ENCODE data around the gene PRR3. TPM values are rescaled to one million over a fixed set of nuclear protein-coding genes. Genes with fewer than 3 reads are reported as not detected.
A peak's percentile ranks its signal among the peaks of the same experiment; 100 is the strongest.
"Not testable (repeated sequence)": the region's sequence is repeated elsewhere in the genome, so short reads cannot be mapped to it uniquely, and the experiment has no call there.

PRR3 gene
- total RNA-seq, 1 donor from 2014 or later = 11.0 TPM

DNA sequence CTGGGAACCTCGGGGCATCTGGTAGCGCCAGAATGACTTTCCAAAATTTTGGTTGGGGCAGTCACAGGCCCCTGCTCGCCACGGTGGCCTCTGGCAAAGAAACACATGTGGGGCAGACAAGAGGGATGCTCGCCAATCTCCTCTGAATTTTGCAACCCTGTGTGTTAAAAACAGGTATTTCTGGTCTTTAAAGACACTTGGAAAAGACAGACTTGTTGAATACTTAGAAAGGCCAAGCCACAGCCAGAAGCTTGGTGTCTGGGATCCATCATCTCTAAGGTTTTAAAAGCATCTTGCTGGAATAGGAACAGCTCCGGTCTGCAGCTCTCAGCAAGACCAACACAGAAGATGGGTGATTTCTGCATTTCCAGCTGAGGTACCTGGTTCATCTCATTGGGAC is 36.6 kb upstream of the PRR3 start:
- Histone ChIP-seq H3K4me1 (ENCODE audit: insufficient read depth, low read length) (no peaks in the 10 kb centered on the region), H2AFZ (ENCODE audit: low read depth, low read length) (no peak overlapping the region), H3K27ac (ENCODE audit: low read depth, low read length) (no peak overlapping the region), H3K36me3 (ENCODE audit: insufficient read depth, low read length) (no peaks in the 10 kb centered on the region), H3K27me3 (ENCODE audit: insufficient read depth, low read length) (no peaks in the 10 kb centered on the region), H3K9me3 (ENCODE audit: insufficient read depth, low read depth, low read length) (no peaks in the 10 kb centered on the region), H3K4me2 (ENCODE audit: low read length) (no peak overlapping the region), H3K9ac (ENCODE audit: low read length) (no peak overlapping the region), H3K4me3 (ENCODE audit: insufficient read depth, low read depth, low read length) (no peak overlapping the region), H4K20me1 (ENCODE audit: insufficient read depth, low read length) (no peaks in the 10 kb centered on the region), H3K79me2 (ENCODE audit: insufficient read depth, low read length) (no peaks in the 10 kb centered on the region)
- H3K4me1 Mint-ChIP-seq (ENCODE audit: low read depth, unreplicated experiment) = no peaks in the 10 kb centered on the region
- no peak for DNase-seq (ENCODE audit: low read depth)
- TF ChIP-seq EZH2 (IDR thresholded peaks at IDR 0.05; ENCODE audit: insufficient read depth, low read length) (no peak), CTCF (IDR thresholded peaks at IDR 0.05; ENCODE audit: insufficient read depth, low read depth, low read length) (no peak)
- H3K9me3 Mint-ChIP-seq (ENCODE audit: unreplicated experiment) = peaks cover 7% of the 10 kb centered on the region
- no peak for FAIRE-seq
- no peaks in the 10 kb centered on the region for H3K36me3 Mint-ChIP-seq (ENCODE audit: low read depth, unreplicated experiment)
- H3K27ac Mint-ChIP-seq (ENCODE audit: unreplicated experiment) = no peak overlapping the region
- H3K27me3 Mint-ChIP-seq (ENCODE audit: low read depth, unreplicated experiment) = peaks cover 32% of the 10 kb centered on the region
- no peak overlapping the region for H3K4me3 Mint-ChIP-seq (ENCODE audit: unreplicated experiment)

- FAIRE-seq; H4K20me1 ChIP-seq (ENCODE audit: insufficient read depth, low read length); H3K79me2 ChIP-seq (ENCODE audit: insufficient read depth, low read length); H3K36me3 Mint-ChIP-seq (ENCODE audit: low read depth, unreplicated experiment); H3K27ac Mint-ChIP-seq (ENCODE audit: unreplicated experiment); H3K4me1 ChIP-seq (ENCODE audit: insufficient read depth, low read length); H3K27ac ChIP-seq (ENCODE audit: low read depth, low read length); H3K4me1 Mint-ChIP-seq (ENCODE audit: low read depth, unreplicated experiment); H3K4me3 ChIP-seq (ENCODE audit: insufficient read depth, low read depth, low read length); H3K9me3 Mint-ChIP-seq (ENCODE audit: unreplicated experiment); H3K9ac ChIP-seq (ENCODE audit: low read length); H3K4me3 Mint-ChIP-seq (ENCODE audit: unreplicated experiment); H3K36me3 ChIP-seq (ENCODE audit: insufficient read depth, low read length); H3K27me3 ChIP-seq (ENCODE audit: insufficient read depth, low read length); H3K9me3 ChIP-seq (ENCODE audit: insufficient read depth, low read depth, low read length): not testable (repeated sequence)
- H3K27me3 Mint-ChIP-seq (ENCODE audit: low read depth, unreplicated experiment) = peaks cover 32% of the 10 kb centered on the region
- DNase-seq (ENCODE audit: low read depth) = peak; percentile 49
- Histone ChIP-seq H3K4me2 (ENCODE audit: low read length) (peak overlapping the region; percentile 26), H2AFZ (ENCODE audit: low read depth, low read length) (peak overlapping the region; percentile 41)
Measured at GRCh38 chr6:30521082-30521481, 36.0 kb upstream of the PRR3 start.

- not testable (repeated sequence) for H3K27ac Mint-ChIP-seq (ENCODE audit: unreplicated experiment); H3K4me2 ChIP-seq (ENCODE audit: low read length); H3K79me2 ChIP-seq (ENCODE audit: insufficient read depth, low read length); H4K20me1 ChIP-seq (ENCODE audit: insufficient read depth, low read length); H3K4me3 ChIP-seq (ENCODE audit: insufficient read depth, low read depth, low read length); H3K9me3 ChIP-seq (ENCODE audit: insufficient read depth, low read depth, low read length); H3K4me1 Mint-ChIP-seq (ENCODE audit: low read depth, unreplicated experiment); H3K4me1 ChIP-seq (ENCODE audit: insufficient read depth, low read length); DNase-seq (ENCODE audit: low read depth); FAIRE-seq; H3K9ac ChIP-seq (ENCODE audit: low read length); H3K27me3 ChIP-seq (ENCODE audit: insufficient read depth, low read length); H3K27ac ChIP-seq (ENCODE audit: low read depth, low read length); H3K36me3 Mint-ChIP-seq (ENCODE audit: low read depth, unreplicated experiment); H2AFZ ChIP-seq (ENCODE audit: low read depth, low read length); H3K4me3 Mint-ChIP-seq (ENCODE audit: unreplicated experiment); H3K36me3 ChIP-seq (ENCODE audit: insufficient read depth, low read length); H3K9me3 Mint-ChIP-seq (ENCODE audit: unreplicated experiment)
- peaks cover 32% of the 10 kb centered on the region for H3K27me3 Mint-ChIP-seq (ENCODE audit: low read depth, unreplicated experiment)
Measured at GRCh38 chr6:30521952-30522351, 35.1 kb upstream of the PRR3 start.

DNA sequence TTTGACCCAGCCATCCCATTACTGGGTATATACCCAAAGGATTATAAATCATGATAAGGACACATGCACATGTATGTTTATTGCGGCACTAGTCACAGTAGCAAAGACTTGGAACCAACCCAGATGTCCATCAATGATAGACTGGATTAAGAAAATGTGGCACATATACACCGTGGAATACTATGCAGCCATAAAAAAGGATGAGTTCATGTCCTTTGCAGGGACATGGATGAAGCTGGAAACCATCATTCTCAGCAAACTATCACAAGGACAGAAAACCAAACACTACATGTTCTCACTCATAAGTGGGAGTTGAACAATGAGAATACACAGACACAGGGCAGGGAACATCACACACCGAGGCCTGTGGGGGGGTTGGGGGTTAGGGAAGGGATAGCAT is 30.7 kb upstream of the PRR3 start:
- not testable (repeated sequence) for H4K20me1 ChIP-seq (ENCODE audit: insufficient read depth, low read length); H3K4me1 Mint-ChIP-seq (ENCODE audit: low read depth, unreplicated experiment); DNase-seq (ENCODE audit: low read depth); H3K4me3 ChIP-seq (ENCODE audit: insufficient read depth, low read depth, low read length); H3K4me2 ChIP-seq (ENCODE audit: low read length); H3K4me1 ChIP-seq (ENCODE audit: insufficient read depth, low read length); H3K27ac ChIP-seq (ENCODE audit: low read depth, low read length); H3K9me3 ChIP-seq (ENCODE audit: insufficient read depth, low read depth, low read length); FAIRE-seq; H3K36me3 ChIP-seq (ENCODE audit: insufficient read depth, low read length); H3K9me3 Mint-ChIP-seq (ENCODE audit: unreplicated experiment); H2AFZ ChIP-seq (ENCODE audit: low read depth, low read length); H3K9ac ChIP-seq (ENCODE audit: low read length); H3K27ac Mint-ChIP-seq (ENCODE audit: unreplicated experiment); H3K27me3 ChIP-seq (ENCODE audit: insufficient read depth, low read length); H3K4me3 Mint-ChIP-seq (ENCODE audit: unreplicated experiment); H3K36me3 Mint-ChIP-seq (ENCODE audit: low read depth, unreplicated experiment); H3K79me2 ChIP-seq (ENCODE audit: insufficient read depth, low read length)
- peaks cover 36% of the 10 kb centered on the region for H3K27me3 Mint-ChIP-seq (ENCODE audit: low read depth, unreplicated experiment)

DNA sequence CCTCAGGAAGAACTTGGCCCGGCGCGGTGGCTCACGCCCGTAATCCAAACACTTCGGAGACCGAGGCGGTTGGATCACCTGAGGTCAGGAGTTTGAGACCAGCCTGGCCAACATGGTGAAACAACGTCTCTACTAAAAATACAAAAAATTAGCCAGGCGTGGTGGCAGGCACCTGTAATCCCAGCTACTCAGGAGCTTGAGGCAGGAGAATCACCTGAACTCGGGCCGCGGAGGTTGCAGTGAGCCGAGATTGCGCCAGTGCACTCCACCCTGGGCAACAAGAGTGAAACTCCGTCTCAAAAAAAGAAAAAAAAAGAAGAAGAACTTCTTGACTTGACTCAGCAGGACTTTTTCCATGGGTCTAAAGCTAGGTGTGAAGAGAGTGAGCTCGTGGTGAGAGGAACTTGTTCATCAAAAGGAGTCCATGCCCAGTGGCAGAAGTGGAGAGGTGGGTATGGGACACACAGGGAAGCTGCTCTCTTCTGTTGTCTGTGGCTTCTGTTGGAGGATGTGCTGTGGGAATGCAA is 27.7 kb upstream of the PRR3 start:
- not testable (repeated sequence) for H3K4me3 Mint-ChIP-seq (ENCODE audit: unreplicated experiment); H3K4me2 ChIP-seq (ENCODE audit: low read length); H3K9me3 Mint-ChIP-seq (ENCODE audit: unreplicated experiment); H3K9ac ChIP-seq (ENCODE audit: low read length); DNase-seq (ENCODE audit: low read depth); H3K79me2 ChIP-seq (ENCODE audit: insufficient read depth, low read length); H3K27ac Mint-ChIP-seq (ENCODE audit: unreplicated experiment); H4K20me1 ChIP-seq (ENCODE audit: insufficient read depth, low read length); H2AFZ ChIP-seq (ENCODE audit: low read depth, low read length); H3K4me1 Mint-ChIP-seq (ENCODE audit: low read depth, unreplicated experiment); H3K4me1 ChIP-seq (ENCODE audit: insufficient read depth, low read length); H3K4me3 ChIP-seq (ENCODE audit: insufficient read depth, low read depth, low read length); H3K36me3 Mint-ChIP-seq (ENCODE audit: low read depth, unreplicated experiment); H3K36me3 ChIP-seq (ENCODE audit: insufficient read depth, low read length); H3K9me3 ChIP-seq (ENCODE audit: insufficient read depth, low read depth, low read length); H3K27me3 ChIP-seq (ENCODE audit: insufficient read depth, low read length); H3K27ac ChIP-seq (ENCODE audit: low read depth, low read length); FAIRE-seq
- H3K27me3 Mint-ChIP-seq (ENCODE audit: low read depth, unreplicated experiment) = peaks cover 12% of the 10 kb centered on the region

Measured in astrocyte (in vitro differentiated cells and primary cell).